H54 (cell line): ENCODE results near the gene NUP98.
A peak's percentile ranks its signal among the peaks of the same experiment; 100 is the strongest.

Source experiments
- DNase-seq: peaks from one replicate; pipeline ENCODE4 v3.0.0; 2011; ENCODE audit warnings: low spot score, mixed read lengths; ENCODE audit not compliant: insufficient read length
- FAIRE-seq: peaks from 3 replicates; lab custom pipeline; 2011; peaks lifted over from hg19 to GRCh38; lab: Jason Lieb, UNC
- POLR2A ChIP-seq: IDR thresholded peaks from 2 replicates; pipeline ENCODE4 v1.6.1; 2011; ENCODE audit warnings: low read depth, mild to moderate bottlenecking, low read length

Gene NUP98

GRCh38 chr11:3710485-3711259, 86.7 kb downstream of the NUP98 start:
- FAIRE-seq = peak; percentile 43
- DNase-seq = no peak
- no peak for TF ChIP-seq POLR2A

GRCh38 chr11:3709977-3710376, 87.4 kb downstream of the NUP98 start:
- DNase-seq (no peak), FAIRE-seq (no peak)
- no peak for TF ChIP-seq POLR2A

- TF ChIP-seq POLR2A = no peak
- DNase-seq (no peak), FAIRE-seq (no peak)
These were observed 90.2 kb downstream of the NUP98 start for GRCh38 chr11:3707176-3707575.

GRCh38 chr11:3703383-3703782, 94.0 kb downstream of the NUP98 start:
- FAIRE-seq (no peak), DNase-seq (no peak)
- no peak for TF ChIP-seq POLR2A

GRCh38 chr11:3700910-3701309, 96.4 kb downstream of the NUP98 start:
- FAIRE-seq (no peak), DNase-seq (no peak)
- TF ChIP-seq POLR2A = no peak

- FAIRE-seq (no peak), DNase-seq (no peak)
- no peak for TF ChIP-seq POLR2A
These were observed 96.9 kb downstream of the NUP98 start for GRCh38 chr11:3700410-3700809.

- no peak for DNase-seq
- FAIRE-seq = no peak
- no peak for TF ChIP-seq POLR2A
These were observed 110.6 kb downstream of the NUP98 start for GRCh38 chr11:3686751-3687150.

- DNase-seq = no peak
- TF ChIP-seq POLR2A = no peak
- no peak for FAIRE-seq
These were observed 111.4 kb downstream of the NUP98 start for GRCh38 chr11:3685923-3686322.

GRCh38 chr11:3684819-3685172, 112.6 kb downstream of the NUP98 start:
- no peak for DNase-seq
- TF ChIP-seq POLR2A = no peak

GRCh38 chr11:3684129-3684818, 113.1 kb downstream of the NUP98 start:
- no peak for FAIRE-seq
- DNase-seq = no peak
- no peak for TF ChIP-seq POLR2A

More at GRCh38 chr11:3684819-3685172, 112.6 kb downstream of the NUP98 start:
- no peak for FAIRE-seq

- FAIRE-seq (no peak), DNase-seq (no peak)
- TF ChIP-seq POLR2A = no peak
These were observed 114.3 kb downstream of the NUP98 start for GRCh38 chr11:3683039-3683438.

GRCh38 chr11:3679077-3679476, 118.3 kb downstream of the NUP98 start:
- TF ChIP-seq POLR2A = no peak
- DNase-seq (no peak), FAIRE-seq (no peak)

- FAIRE-seq = no peak
- DNase-seq = no peak
- TF ChIP-seq POLR2A = no peak
These were observed 121.4 kb downstream of the NUP98 start for GRCh38 chr11:3675971-3676370.

GRCh38 chr11:3674189-3674588, 123.2 kb downstream of the NUP98 start:
- FAIRE-seq = peak; percentile 61
- no peak for TF ChIP-seq POLR2A
- peak; percentile 92 for DNase-seq
